Measurements from ENCODE around the gene TAF1A.

DNA sequence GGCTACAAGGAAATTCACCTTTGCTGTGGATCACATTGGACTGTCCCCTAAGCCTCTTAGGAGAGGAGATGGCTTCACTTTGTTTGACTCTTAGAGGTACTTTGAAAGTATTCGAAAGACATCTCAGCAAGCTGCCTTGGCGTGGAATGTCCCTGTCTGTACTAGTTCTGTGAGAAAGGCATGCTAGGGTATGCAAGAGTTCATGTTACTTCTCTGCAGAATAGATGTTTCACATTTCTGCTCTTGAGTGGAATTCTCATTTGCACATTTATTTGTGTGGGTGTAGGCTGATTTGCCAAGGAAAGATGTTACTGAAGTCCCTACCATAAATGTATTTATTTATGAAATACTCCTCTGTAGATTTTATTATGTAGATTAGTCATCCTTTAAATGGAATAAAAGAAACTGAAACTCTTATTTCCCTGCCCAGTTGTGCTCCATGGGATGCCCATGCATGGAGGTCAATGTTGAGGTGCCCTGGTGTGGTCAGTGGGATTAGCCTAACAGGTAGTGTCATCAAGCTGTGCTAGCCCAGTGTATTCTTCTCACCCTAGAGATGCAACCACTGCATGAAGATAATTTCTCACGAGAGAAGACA, 42.0 kb upstream of the TAF1A start:
- TF ChIP-seq YY1 (IDR thresholded peaks at IDR 0.05; ENCODE audit: low read depth, low read length): no peak
- no peak for TF ChIP-seq MTA2 (IDR thresholded peaks at IDR 0.05; ENCODE audit: low read depth)
- TF ChIP-seq NR2C2 (IDR thresholded peaks at IDR 0.05; ENCODE audit: borderline replicate concordance, control insufficient read depth, insufficient read length, low read depth): no peak

All from GM12878 (cell line).